ENCODE measurements around the gene PROSER1.

DNA sequence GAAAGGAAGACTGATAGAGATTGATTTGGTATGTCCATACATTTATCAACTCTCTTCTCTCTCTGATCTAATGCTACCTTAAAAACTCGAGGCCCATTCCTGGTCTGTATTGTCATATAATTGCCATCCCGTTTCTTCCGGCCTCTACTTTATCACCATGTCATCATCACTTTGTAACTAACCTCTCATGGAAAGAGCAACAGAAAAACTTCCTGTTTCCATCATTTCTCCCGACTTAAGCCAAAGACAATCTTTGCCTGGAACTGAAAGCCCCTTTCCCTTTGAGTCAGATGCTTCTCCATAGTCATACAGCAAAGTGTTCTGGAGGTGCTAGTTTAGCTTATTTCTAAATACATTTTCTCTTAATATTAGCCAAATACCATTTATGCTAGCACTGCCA, 44.5 kb downstream of the PROSER1 start:
- no peak for TF ChIP-seq POLR2A (IDR thresholded peaks at IDR 0.05)
- TF ChIP-seq, protein P1, sequence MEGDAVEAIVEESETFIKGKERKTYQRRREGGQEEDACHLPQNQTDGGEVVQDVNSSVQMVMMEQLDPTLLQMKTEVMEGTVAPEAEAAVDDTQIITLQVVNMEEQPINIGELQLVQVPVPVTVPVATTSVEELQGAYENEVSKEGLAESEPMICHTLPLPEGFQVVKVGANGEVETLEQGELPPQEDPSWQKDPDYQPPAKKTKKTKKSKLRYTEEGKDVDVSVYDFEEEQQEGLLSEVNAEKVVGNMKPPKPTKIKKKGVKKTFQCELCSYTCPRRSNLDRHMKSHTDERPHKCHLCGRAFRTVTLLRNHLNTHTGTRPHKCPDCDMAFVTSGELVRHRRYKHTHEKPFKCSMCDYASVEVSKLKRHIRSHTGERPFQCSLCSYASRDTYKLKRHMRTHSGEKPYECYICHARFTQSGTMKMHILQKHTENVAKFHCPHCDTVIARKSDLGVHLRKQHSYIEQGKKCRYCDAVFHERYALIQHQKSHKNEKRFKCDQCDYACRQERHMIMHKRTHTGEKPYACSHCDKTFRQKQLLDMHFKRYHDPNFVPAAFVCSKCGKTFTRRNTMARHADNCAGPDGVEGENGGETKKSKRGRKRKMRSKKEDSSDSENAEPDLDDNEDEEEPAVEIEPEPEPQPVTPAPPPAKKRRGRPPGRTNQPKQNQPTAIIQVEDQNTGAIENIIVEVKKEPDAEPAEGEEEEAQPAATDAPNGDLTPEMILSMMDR (IDR thresholded peaks at IDR 0.05): no peak

Data from testis (tissue), 2 donors.